Measurements from ENCODE around the gene CD320. TPM values are rescaled to one million over a fixed set of nuclear protein-coding genes. Genes with fewer than 3 reads are reported as not detected.

CD320 gene
- total and polyA plus RNA-seq, 2 of the 8 experiments (the other 6 are each of a cell fraction or from before 2014, with no cell fraction given) = 80.4 to 157 TPM

DNA sequence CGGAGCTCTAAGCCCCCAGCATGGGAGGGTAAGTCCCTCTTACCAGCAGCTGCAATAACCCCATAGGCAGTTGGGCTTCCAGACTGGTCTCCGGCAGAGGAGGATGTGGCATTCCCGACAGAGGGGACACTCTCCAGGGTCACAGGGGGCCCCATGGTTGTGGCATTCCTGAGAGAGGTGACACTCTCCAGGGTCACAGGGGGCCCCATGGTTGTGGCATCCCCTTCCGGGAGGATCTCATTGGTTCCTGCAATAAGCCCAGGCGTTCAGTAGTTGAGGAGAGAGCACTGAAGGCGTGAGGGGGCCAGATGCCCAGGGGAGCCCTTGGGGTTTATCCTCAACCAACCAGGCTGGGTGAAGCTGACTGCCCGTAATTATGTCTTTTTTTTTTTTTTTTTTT is 5.4 kb downstream of the CD320 start:
- no peak for FAIRE-seq
- Histone ChIP-seq H3K23me2 (ENCODE audit: low read depth, low read length) (peaks cover 5% of the 10 kb centered on the region), H3K14ac (ENCODE audit: insufficient read length) (no peak overlapping the region), H3K4ac (replicated peaks; ENCODE audit: insufficient read length, low read depth, low read length) (no peak overlapping the region), H4K20me1 (replicated peaks in 1 of 2; ENCODE audit: control insufficient read depth in 1 of 2, insufficient read depth in 2 of 2, low read length in 2 of 2) (peaks cover 0 to 4% of the 10 kb centered on the region in 2 experiments), H2BK5ac (ENCODE audit: low read depth, low read length) (no peak overlapping the region), H3K27ac (ENCODE audit: low read depth, low read length) (no peak overlapping the region), H3K4me3 (ENCODE audit: extremely low read depth in 1 of 4, insufficient read depth in 2 of 4, low read depth in 3 of 4, low read length in 4 of 4) (no peak overlapping the region), H3K9ac (replicated peaks in 1 of 4; ENCODE audit: extremely low read depth in 1 of 4, low read depth in 3 of 4, low read length in 3 of 4) (no peak overlapping the region), H3K27me3 (replicated peaks in 1 of 4; ENCODE audit: control insufficient read depth in 3 of 4, extremely low read depth in 1 of 4, insufficient read depth in 3 of 4, low read length in 3 of 4) (no peaks in the 10 kb centered on the region), H3K18ac (ENCODE audit: extremely low read depth, low read length) (no peak overlapping the region), H3K23ac (ENCODE audit: insufficient read length) (no peak overlapping the region), H4K8ac (ENCODE audit: extremely low read depth, insufficient read depth, low read length) (no peak overlapping the region; the same call in 1 of the 2 replicates), H4K5ac (ENCODE audit: insufficient read length, low read depth, low read length) (no peak overlapping the region), H3K4me2 (ENCODE audit: insufficient read depth in 1 of 2, low read depth in 2 of 2, low read length in 2 of 2) (no peak overlapping the region), H3K4me1 (replicated peaks in 1 of 4; ENCODE audit: control insufficient read depth in 3 of 4, insufficient read depth in 4 of 4, low read length in 3 of 4) (peaks cover 0 to 14% (median 7%) of the 10 kb centered on the region in 4 experiments; a peak in 5 of 7 replicates), H2BK120ac (replicated peaks; ENCODE audit: low read depth, low read length) (no peak overlapping the region), H2AK5ac (ENCODE audit: low read depth, low read length) (no peak overlapping the region), H3K79me2 (ENCODE audit: control insufficient read depth in 1 of 2, insufficient read depth in 2 of 2, low read length in 2 of 2) (peaks cover 0 to 6% of the 10 kb centered on the region in 2 experiments; a peak in 2 of 4 replicates), H3K79me1 (ENCODE audit: low read depth, low read length) (peaks cover 5% of the 10 kb centered on the region), H2BK15ac (ENCODE audit: low read length) (no peak overlapping the region), H2AFZ (ENCODE audit: low read length) (no peak overlapping the region), H3K36me3 (ENCODE audit: control insufficient read depth in 2 of 4, insufficient read depth in 4 of 4, low read length in 3 of 4) (peaks cover 4 to 12% (median 6%) of the 10 kb centered on the region in 4 experiments; a peak in 5 of 8 replicates), H2BK20ac (ENCODE audit: low read length) (no peak overlapping the region), H4K91ac (replicated peaks; ENCODE audit: insufficient read length, low read length) (no peak overlapping the region), H2BK12ac (ENCODE audit: low read depth, low read length) (no peak overlapping the region), H3K9me3 (ENCODE audit: insufficient read depth in 2 of 2, low read depth in 1 of 2, low read length in 1 of 2) (no peaks in the 10 kb centered on the region), H3K56ac (replicated peaks; ENCODE audit: insufficient read length, low read depth, low read length) (no peak overlapping the region)
- WGBS, 2 experiments (ENCODE audit: extremely low coverage in 1 of 2, insufficient coverage in 1 of 2, insufficient read length in 1 of 2, insufficient replicate concordance in 2 of 2, low coverage in 1 of 2, low lambda C conversion rate in 2 of 2, missing lambda C conversion rate in 1 of 2) = 91% methylated on average over 7 of the region's 7 CpGs; no CpG with 5 or more reads in 1 of the 2 experiments
- POLR2A ChIA-PET (ENCODE audit: partially characterized antibody) = interaction anchor here (0.6 to 25.3 kb wide), 5 partner anchors 10 to 87 kb away, joined by 3 to 583 read pairs (median 4); partner anchors contain the start of genes NDUFA7, RAB11B and RPS28
- CTCF ChIA-PET (ENCODE audit: partially characterized antibody) = interaction anchor here (1.3 to 2.5 kb wide), 3 partner anchors 15 to 51 kb away, joined by 3 to 8 read pairs (median 4); no protein-coding TSS in a partner anchor
- DNase-seq (ENCODE audit: low read depth in 1 of 2, low spot score in 2 of 2) = peak in 1 of 2 experiments; percentile 38
- TF ChIP-seq SIRT6 (IDR thresholded peaks at IDR 0.05; ENCODE audit: low read length) = no peak
- no peak for TF ChIP-seq ATF3 (IDR thresholded peaks at IDR 0.05; ENCODE audit: insufficient read depth, low read depth, low read length)
- no peak for TF ChIP-seq HDAC6 (IDR thresholded peaks at IDR 0.05; ENCODE audit: low read depth, low read length)
- no peak for TF ChIP-seq GTF2F1 (IDR thresholded peaks at IDR 0.05; ENCODE audit: borderline replicate concordance, low read depth, low read length)
- TF ChIP-seq POLR2A (IDR thresholded peaks at IDR 0.05; ENCODE audit: control extremely low read depth in 1 of 2, low read depth in 2 of 2, low read length in 2 of 2) = no peak
- TF ChIP-seq SIN3A (conservative IDR thresholded peaks at IDR 0.05 in 1 of 2, IDR thresholded peaks at IDR 0.05 in 1 of 2; ENCODE audit: low read depth in 1 of 2, low read length in 2 of 2) = no peak
- no peak for TF ChIP-seq SP4 (IDR thresholded peaks at IDR 0.05; ENCODE audit: low read length)
- no peak for TF ChIP-seq RNF2 (IDR thresholded peaks at IDR 0.05; ENCODE audit: borderline replicate concordance, low read depth, low read length, missing control alignments, poor library complexity, severe bottlenecking)
- no peak for TF ChIP-seq RFX5 (IDR thresholded peaks at IDR 0.05; ENCODE audit: borderline replicate concordance, low read depth, low read length)
- TF ChIP-seq NRF1 (IDR thresholded peaks at IDR 0.05; ENCODE audit: low read depth, low read length) = no peak
- TF ChIP-seq GABPA (IDR thresholded peaks at IDR 0.05; ENCODE audit: borderline replicate concordance, insufficient read depth, low read length) = no peak
- TF ChIP-seq CTBP2 (IDR thresholded peaks at IDR 0.05; ENCODE audit: borderline replicate concordance, insufficient read depth, insufficient read length, low read length) = no peak

All from H1 (cell line).